ENCODE measurements around the gene CFAP74.
A peak's percentile ranks its signal among the peaks of the same experiment; 100 is the strongest.

Gene CFAP74, protein sequence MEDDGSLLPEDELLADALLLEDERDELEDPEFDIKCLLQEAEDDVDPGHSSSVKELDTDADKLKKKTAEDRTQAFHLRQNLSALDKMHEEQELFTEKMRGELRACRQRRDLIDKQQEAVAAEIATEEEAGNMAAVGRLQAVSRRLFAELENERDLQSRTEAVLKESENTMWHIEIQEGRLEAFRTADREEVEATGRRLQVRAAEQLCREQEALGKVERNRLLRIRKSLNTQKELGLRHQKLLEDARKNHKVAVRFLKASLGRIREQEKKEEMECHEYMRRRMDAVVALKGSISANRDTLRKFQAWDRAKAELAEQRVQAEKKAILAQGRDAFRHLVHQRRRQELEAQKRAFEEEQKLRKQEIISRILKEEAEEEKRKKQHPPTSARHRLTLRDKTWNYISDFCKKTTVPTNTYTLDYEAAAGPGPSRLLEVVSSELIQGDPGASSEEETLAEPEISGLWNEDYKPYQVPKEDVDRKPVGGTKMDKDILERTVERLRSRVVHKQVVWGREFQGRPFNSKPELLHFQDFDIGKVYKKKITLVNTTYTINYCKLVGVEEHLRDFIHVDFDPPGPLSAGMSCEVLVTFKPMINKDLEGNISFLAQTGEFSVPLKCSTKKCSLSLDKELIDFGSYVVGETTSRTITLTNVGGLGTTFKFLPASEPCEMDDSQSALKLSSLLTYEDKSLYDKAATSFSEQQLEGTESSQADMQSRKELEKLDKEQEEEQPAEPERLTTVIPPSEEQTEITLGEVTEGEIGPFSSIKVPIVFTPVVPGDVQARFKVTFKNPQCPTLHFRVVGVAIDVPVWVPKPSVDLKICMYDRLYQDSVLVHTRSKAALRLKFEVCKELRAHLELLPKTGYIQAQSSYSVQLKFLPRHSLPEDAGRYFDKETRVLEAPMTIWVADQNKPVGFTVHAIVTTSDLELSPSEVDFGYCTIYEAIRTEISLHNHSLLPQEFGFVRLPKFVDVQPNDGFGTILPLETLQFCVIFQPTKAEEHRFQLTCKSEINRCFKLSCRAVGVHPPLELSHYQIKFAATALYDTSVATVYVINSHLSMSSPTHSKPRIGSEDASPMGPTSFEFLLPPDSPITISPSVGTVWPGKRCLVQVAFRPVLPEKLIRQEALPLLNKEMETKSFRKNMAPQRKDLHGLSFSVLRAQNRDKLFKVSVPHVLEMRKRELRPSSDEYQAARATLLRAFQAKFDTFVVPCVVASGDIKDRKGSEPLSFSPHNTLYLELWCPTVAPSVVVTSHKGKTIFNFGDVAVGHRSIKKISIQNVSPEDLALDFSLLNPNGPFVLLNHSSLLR (N-terminal part only)

DNA sequence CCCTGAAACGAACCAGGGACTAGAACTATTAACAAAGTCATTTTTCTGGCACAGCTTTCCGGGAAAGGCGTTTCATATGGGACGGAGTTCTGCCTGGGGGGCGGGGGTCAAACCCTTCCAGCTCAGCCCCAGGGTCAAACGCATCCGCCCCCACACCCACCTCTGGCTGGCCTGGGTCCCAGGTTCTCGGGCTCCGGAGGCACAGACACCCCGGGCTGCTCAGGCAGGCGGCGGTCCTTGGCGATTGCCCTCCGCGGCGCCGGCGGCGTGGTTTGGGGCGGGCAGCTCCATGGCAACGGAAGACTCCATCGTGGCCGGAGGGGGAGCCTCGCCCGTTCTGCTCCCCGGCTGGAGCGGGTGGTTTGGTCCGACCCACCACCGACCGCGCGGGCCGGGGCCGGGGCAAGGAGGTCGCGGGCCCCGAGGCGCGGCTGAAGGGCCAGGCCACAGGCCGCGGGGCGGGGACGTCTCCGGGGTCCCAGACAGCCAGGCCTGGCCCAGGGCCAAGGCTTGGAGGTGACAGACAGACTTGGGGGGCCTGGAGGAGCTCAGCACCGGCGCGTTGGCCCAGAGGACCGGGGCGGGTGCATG is at the start of gene CFAP74:
Gene CFAP74, minus strand, starts transcription at position 246 of the 591 bp plus-strand sequence. CDS start 12,830 bp downstream, outside the sequence.
- DNase-seq (ENCODE audit: low spot score), result peak; percentile 69

DNA sequence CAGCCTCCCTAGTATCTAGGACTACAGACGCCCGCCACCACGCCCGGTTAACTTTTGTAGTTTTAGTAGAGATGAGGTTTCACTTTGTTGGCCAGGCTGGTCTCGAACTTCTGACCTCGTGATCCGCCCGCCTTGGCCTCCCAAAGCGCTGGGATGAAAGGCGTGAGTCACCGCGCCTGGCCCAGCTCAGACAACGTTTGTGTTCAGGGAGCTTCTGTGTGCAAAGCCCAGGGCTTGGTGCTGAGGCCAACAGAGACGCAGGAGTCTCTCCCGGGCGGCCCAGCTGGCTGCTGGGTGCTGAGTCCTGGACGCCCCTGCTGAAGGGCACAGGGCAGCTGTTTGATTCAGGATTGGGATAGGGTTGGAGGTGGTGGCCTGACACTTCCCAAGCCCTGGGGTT is 49.6 kb upstream of the CFAP74 start:
- DNase-seq (ENCODE audit: low spot score), result no peak

DNA sequence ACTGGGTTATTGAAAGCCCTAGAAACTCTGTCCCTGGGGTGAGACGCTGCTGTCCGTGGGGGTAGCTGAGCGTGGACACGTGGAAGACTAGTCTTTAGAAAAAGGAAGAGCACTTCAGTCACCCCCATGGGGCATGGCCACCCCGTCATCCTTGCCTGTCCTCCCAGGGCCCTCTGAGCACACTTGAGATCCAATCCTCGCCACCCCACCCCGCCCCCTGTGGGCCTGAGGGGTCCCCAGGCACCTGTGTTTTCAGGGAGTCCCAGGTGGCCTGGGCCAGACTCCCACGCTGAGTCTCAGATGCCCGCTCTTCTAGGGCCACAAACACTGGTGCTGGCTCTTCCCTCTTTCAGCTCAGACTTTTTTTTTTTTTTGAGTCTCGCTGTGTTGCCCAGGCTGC is 49.2 kb upstream of the CFAP74 start:
- no peak for DNase-seq (ENCODE audit: low spot score)

GRCh38 chr1:2052054-2052679 is 48.6 kb upstream of the CFAP74 start:
- DNase-seq (ENCODE audit: low spot score), result no peak

GRCh38 chr1:2050793-2051682 is 47.5 kb upstream of the CFAP74 start:
- DNase-seq (ENCODE audit: low spot score), result no peak

DNA sequence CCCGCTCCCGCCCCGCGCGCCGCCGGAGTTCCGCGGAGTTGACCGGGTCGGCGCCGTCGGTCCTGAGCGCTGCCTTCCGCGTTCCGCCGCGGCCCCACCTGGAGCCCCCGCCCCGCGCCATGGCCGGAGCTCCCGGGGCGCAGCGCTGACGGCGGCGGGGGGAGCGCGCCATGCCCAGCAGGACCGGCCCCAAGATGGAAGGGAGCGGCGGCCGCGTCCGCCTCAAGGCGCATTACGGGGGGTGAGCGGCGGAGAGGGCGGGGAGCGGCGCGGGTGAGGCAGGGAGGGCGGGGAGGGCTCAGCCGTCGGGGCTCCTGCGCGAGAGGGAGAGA is 46.8 kb upstream of the CFAP74 start:
- no peak for DNase-seq (ENCODE audit: low spot score)

DNA sequence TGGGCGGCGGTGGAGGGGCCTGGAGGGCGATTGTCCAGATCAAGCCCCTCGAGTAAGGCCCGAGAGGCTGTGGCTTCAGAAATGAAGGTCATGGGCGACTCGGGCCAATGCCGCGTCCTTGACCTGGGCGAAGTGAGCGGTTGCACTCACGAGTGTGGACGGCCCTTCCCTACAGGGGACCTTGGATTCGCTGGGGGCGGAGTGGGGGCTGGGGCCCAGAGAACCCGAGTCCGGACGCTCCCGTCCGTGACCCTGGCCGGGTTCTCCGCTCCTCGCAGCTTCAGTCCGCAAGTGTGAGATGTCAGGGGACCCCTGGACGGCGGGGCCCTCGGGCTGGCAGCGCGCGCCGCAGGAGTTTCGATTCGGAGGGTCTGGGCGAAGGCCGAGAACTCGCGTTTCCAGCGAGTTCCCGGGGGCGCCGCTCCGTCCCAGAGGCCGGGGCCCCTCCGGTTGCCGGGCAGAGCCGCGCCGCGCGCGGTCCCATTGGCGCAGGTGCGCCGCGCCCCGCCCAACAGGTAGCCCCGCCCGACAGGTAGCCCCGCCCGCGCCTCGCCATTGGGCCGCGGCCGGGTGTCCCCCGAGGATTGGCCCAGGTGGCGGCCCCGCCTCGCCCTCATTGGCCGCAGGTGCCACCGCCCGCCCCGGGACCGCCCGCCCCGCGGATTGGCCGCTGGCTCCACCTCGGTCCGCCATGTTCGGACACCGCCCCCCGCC is 46.3 kb upstream of the CFAP74 start, which contains the start of gene PRKCZ:
Gene PRKCZ, plus strand, starts transcription at position 694 of the 714 bp plus-strand sequence. CDS start 220 bp downstream, outside the sequence.
- no peak for DNase-seq (ENCODE audit: low spot score)

DNA sequence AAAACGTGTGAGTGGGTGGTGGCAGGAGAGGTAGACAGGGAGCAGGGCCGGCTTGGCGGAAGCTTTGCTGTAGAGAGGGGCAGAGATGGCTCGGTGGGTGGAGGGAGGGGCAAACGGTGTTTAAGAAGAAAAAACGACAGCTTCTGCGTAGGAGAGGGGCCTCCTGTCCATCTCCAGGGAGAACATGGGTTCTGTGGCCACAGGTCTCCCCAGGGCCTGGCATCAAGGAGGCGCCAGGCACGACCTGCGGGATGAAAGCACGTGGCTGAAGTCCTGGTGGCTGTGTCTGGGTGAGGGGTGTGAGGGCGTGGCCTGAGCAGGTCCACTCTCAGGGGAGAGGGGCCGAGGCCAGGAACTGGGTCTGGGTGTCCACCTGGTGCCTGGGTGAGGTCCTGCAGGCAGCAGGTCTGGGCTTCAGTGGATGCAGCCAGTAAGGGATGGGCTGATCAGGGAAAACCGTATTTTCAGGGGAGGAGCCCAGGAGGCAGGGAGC is 45.7 kb upstream of the CFAP74 start:
- DNase-seq (ENCODE audit: low spot score), result no peak

- DNase-seq (ENCODE audit: low spot score), result no peak
Measured at GRCh38 chr1:2047749-2048729, 44.5 kb upstream of the CFAP74 start.

- DNase-seq (ENCODE audit: low spot score), result no peak
Measured at GRCh38 chr1:2046953-2047748, 43.6 kb upstream of the CFAP74 start.

DNA sequence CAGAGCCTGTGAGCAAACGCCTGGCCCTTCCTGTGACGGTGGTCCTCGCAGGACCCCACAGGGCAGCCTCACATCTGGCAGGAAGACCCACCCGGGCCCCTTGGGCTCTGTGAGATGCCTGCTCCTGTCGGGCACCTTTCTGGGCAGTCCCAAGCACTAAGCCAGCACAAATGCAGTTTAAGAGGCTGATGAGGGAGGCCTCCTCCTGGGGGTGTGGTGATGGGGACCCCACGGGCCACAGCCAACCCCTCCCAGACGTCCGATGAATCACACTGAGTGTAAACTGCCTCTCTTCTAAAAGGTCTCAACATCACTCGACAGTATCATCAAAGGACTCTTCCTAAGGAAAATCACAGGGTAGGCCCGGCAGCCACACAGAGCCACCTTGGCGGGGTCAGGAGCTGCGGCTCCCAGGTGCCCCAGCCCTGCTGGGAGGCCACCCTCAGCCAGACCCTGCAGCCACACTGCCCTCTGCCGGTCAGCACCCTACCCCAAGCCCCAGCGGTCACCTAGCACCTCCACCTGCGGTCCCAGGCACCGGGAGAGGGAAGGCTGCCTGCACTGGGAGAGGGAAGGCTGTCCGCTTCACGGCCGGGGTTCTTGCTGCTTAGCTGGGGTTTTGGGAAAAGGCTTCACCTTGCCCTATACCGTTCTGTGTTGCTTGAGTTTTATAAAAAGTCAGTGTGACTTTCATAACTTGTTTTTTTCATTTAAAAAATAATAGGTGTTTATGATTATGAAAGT is 42.8 kb upstream of the CFAP74 start:
- DNase-seq (ENCODE audit: low spot score), result peak; percentile 67

DNA sequence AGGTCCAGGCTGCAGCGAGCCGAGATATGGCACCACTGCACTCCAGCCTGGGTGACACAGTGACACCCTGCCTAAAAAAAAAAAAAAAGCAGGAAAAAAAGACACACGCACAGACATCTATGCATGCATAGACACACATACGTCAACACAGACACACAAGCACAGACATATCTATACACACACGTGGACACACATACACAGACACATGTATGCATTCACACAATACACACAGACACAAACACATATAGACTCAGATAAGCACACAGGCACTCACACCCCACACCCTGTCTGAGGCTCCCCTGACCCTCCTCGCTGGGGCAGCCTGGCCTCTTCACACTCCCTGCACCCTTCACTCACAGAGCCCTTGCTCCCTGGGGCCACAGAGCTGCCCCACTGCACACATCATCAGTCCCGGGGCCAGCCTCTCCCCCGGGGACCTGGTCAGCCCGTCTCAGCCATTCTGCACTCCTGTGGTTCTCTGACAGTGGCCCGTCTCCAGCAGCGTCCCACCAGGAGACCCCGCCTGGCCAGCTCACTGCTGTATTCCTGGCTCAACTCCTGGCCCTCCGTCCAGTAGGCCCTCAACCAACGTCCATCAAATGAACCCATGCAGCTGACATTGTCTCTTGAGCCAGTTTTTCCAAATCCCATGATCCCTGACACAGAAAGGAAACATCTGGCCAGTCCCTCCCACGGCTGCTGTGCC is 42.0 kb upstream of the CFAP74 start:
- DNase-seq (ENCODE audit: low spot score), result no peak

- DNase-seq (ENCODE audit: low spot score), result peak; percentile 96
Measured at GRCh38 chr1:2044510-2045319, 41.1 kb upstream of the CFAP74 start.

DNA sequence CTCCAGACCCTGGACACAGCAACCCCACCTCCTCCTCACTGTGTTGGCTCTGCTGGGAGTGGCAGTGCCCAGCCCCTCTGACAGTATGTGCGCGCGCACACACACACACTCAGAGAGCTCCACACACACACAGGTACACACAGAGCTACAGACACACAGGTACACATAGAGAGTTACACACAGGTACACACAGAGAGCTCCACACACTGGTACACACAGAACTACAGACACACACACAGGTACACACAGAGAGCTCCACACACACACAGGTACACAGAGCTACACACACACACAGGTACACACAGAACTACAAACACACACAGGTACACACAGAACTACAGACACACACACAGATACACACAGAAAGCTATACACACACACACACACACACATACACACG is 40.3 kb upstream of the CFAP74 start:
- DNase-seq (ENCODE audit: low spot score), result no peak

All from GM03348 (cell line).